GM12878 (cell line): ENCODE results near the gene VRK3. TPM values are rescaled to one million over a fixed set of nuclear protein-coding genes. Genes with fewer than 3 reads are reported as not detected.

Experiments used
- ATAC-seq: fragments of 200-7000 bp; cut with Tn5 transposase; 3 replicates; pipeline ENCODE4 v1.9.1; 2020; ENCODE audit warnings: mild to moderate bottlenecking, moderate library complexity
- BruUV-seq: library from RNA; stranded (reverse); fragments of 400-500 nt; replicated peaks from 2 replicates; lab custom pipeline; 2021; lab: Mats Ljungman, UMichigan
- CTCF ChIA-PET: fragments of 300-600 bp; sonication (Branson Sonifier 250); formaldehyde crosslinking; extraction: SDS; loops from one replicate; lab custom pipeline; 2021; ENCODE audit warnings: inconsistent platforms; lab: Yijun Ruan, JAX
- POLR2A ChIA-PET: fragments of 350-600 bp; formaldehyde crosslinking; extraction: SDS; loops from one replicate; lab custom pipeline; 2021; ENCODE audit warnings: inconsistent platforms; lab: Charles Lee
- RAD21 ChIA-PET: fragments of 300-600 bp; sonication (Branson Sonifier 250); formaldehyde crosslinking; loops from one replicate; lab custom pipeline; 2023; ENCODE audit warnings: antibody characterized with exemption; ENCODE audit not compliant: unreplicated experiment; lab: Charles Lee
- SMC1A ChIA-PET: fragments of 300-600 bp; sonication (Branson Sonifier 250); formaldehyde crosslinking; loops from one replicate; lab custom pipeline; 2023; ENCODE audit not compliant: unreplicated experiment, uncharacterized antibody; lab: Charles Lee
- DNase-seq: peaks from one replicate; pipeline ENCODE4 v3.0.0-alpha.2; 2011; ENCODE audit warnings: low read depth, low spot score
- FAIRE-seq: peaks from 3 replicates; lab custom pipeline; 2011; peaks lifted over from hg19 to GRCh38; lab: Jason Lieb, UNC
- H2AFZ ChIP-seq: 2 replicates; pipeline ENCODE4 v1.6.0; 2011; ENCODE audit warnings: low read depth, low read length, control low read depth; ENCODE audit not compliant: control insufficient read depth
- H3K27ac ChIP-seq: 2 replicates; pipeline ENCODE4 v1.5.1; 2011; ENCODE audit warnings: control low read depth; ENCODE audit not compliant: control insufficient read depth, insufficient read depth
- H3K27me3 ChIP-seq, 2 experiments: replicated peaks in 1 of 2; 2 replicates each; pipeline versions ENCODE4 v1.6.0 to v1.6.1; 2011; ENCODE audit warnings: low read length in 1 of 2; ENCODE audit not compliant: control insufficient read depth in 2 of 2, insufficient read depth in 2 of 2
- H3K36me3 ChIP-seq, 2 experiments: 2 replicates each; pipeline ENCODE4 v1.5.1; 2011; ENCODE audit warnings: low read length in 1 of 2; ENCODE audit not compliant: control insufficient read depth in 2 of 2, insufficient read depth in 2 of 2
- H3K4me1 ChIP-seq: 2 replicates; pipeline ENCODE4 v1.6.1; 2011; ENCODE audit warnings: mild to moderate bottlenecking, low read length, moderate library complexity, mixed read lengths; ENCODE audit not compliant: control insufficient read depth, insufficient read depth
- H3K4me2 ChIP-seq: 2 replicates; pipeline ENCODE4 v1.6.0; 2011; ENCODE audit warnings: control low read depth; ENCODE audit not compliant: control insufficient read depth, insufficient read depth
- H3K4me3 ChIP-seq: fragments of 200-600 bp; sonication (generic); 2 replicates; pipeline ENCODE4 v1.5.1; 2016
- H3K79me2 ChIP-seq: 2 replicates; pipeline ENCODE4 v1.6.0; 2011; ENCODE audit warnings: low read length; ENCODE audit not compliant: control insufficient read depth, insufficient read depth
- H3K9ac ChIP-seq: 2 replicates; pipeline ENCODE4 v1.8.0; 2011; ENCODE audit warnings: low read length, control low read depth, mixed read lengths; ENCODE audit not compliant: control insufficient read depth, insufficient read depth
- H3K9me3 ChIP-seq: replicated peaks from 3 replicates; pipeline ENCODE4 v1.5.1; 2011; ENCODE audit warnings: mild to moderate bottlenecking, low read length; ENCODE audit not compliant: control insufficient read depth, insufficient read depth
- H4K20me1 ChIP-seq: 2 replicates; pipeline ENCODE4 v1.6.0; 2011; ENCODE audit not compliant: control insufficient read depth, insufficient read depth
- ASH2L ChIP-seq: fragments of 300-600, 200-600 bp; sonication (generic); IDR thresholded peaks from 2 replicates; pipeline ENCODE4 v1.6.1; 2017; ENCODE audit warnings: low read depth, mild to moderate bottlenecking, borderline replicate concordance
- CREM ChIP-seq: IDR thresholded peaks from 2 replicates; pipeline ENCODE4 v1.6.1; 2014; ENCODE audit warnings: antibody characterized with exemption, low read depth
- CUX1 ChIP-seq: IDR thresholded peaks from 2 replicates; pipeline ENCODE4 v1.6.1; 2012; ENCODE audit warnings: improper control_type of control experiment, low read depth, low read length; ENCODE audit not compliant: insufficient replicate concordance
- E2F4 ChIP-seq: IDR thresholded peaks from 2 replicates; pipeline ENCODE4 v1.6.1; 2012; ENCODE audit warnings: low read depth, low read length, improper control_type of control experiment
- ETV6 ChIP-seq, 2 experiments: fragments of 450-650 bp in 1 of 2; IDR thresholded peaks in 1 of 2; conservative IDR thresholded peaks in 1 of 2; 2 replicates each; pipeline ENCODE4 v1.6.1; 2014; ENCODE audit warnings: antibody characterized with exemption in 1 of 2, borderline replicate concordance in 1 of 2, low read depth in 1 of 2, mild to moderate bottlenecking in 1 of 2, moderate library complexity in 1 of 2
- HCFC1 ChIP-seq: fragments of 150-350 bp; IDR thresholded peaks from 2 replicates; pipeline ENCODE4 v1.6.1; 2014; ENCODE audit warnings: low read length
- HDAC2 ChIP-seq: fragments of 200-600 bp; sonication (generic); IDR thresholded peaks from 2 replicates; pipeline ENCODE4 v1.6.1; 2017
- JUND ChIP-seq: IDR thresholded peaks from 2 replicates; pipeline ENCODE4 v1.6.1; 2012; ENCODE audit warnings: low read depth, mild to moderate bottlenecking, low read length, improper control_type of control experiment, moderate library complexity
- KAT2A ChIP-seq: conservative IDR thresholded peaks from 2 replicates; pipeline ENCODE4 v1.6.1; 2011; ENCODE audit warnings: low read depth, low read length; ENCODE audit not compliant: control insufficient read depth
- MEF2A ChIP-seq: IDR thresholded peaks from 2 replicates; pipeline ENCODE4 v1.6.1; 2011; ENCODE audit warnings: low read depth, mild to moderate bottlenecking, low read length, moderate library complexity; ENCODE audit not compliant: insufficient read depth
- PML ChIP-seq: IDR thresholded peaks from 2 replicates; pipeline ENCODE4 v1.6.1; 2012; ENCODE audit warnings: low read length, inconsistent platforms
- RBBP5 ChIP-seq: fragments of 200-600 bp; sonication (generic); conservative IDR thresholded peaks from 2 replicates; pipeline ENCODE4 v1.6.1; 2016
- RELA ChIP-seq: fragments of 450-650 bp; IDR thresholded peaks from 2 replicates; pipeline ENCODE4 v1.8.0; 2014; ENCODE audit warnings: borderline replicate concordance; ENCODE audit not compliant: partially characterized antibody
- STAT1 ChIP-seq: fragments of 450-650 bp; conservative IDR thresholded peaks from 2 replicates; pipeline ENCODE4 v1.6.1; 2014; ENCODE audit warnings: antibody characterized with exemption, mild to moderate bottlenecking
- STAT3 ChIP-seq: IDR thresholded peaks from 2 replicates; pipeline ENCODE4 v1.6.1; 2011; ENCODE audit warnings: low read depth, low read length, improper control_type of control experiment
- TCF3 ChIP-seq: IDR thresholded peaks from 2 replicates; pipeline ENCODE4 v1.6.1; 2012; ENCODE audit warnings: low read depth, mild to moderate bottlenecking, low read length, borderline replicate concordance; ENCODE audit not compliant: insufficient read depth
- ZNF217 ChIP-seq: fragments of 450-650 bp; IDR thresholded peaks from 2 replicates; pipeline ENCODE4 v1.6.1; 2017; ENCODE audit warnings: antibody characterized with exemption, mild to moderate bottlenecking
- WGBS: methylation state at CpG from one replicate; pipeline ENCODE4 v1.1.6; 2016; ENCODE audit warnings: low lambda C conversion rate; ENCODE audit not compliant: insufficient replicate concordance, insufficient coverage; ENCODE audit errors: missing lambda C conversion rate; 5-methylcytosine and 5-hydroxymethylcytosine counted together
- in situ Hi-C: fragments of 300-500 bp; cut with MboI; formaldehyde crosslinking; loops from 9 replicates; pipeline ENCODE4 v1.14.3; 2018; ENCODE audit warnings: mixed read lengths
- intact Hi-C: fragments of 100-400 bp; cut with micrococcal nuclease; formaldehyde crosslinking; loops from one replicate; pipeline ENCODE4 v1.14.2; 2022; ENCODE audit not compliant: unreplicated experiment
- polyA plus RNA-seq, 11 experiments: library from polyadenylated mRNA; depleted of rRNA in 4 of 11; unstranded in 6 of 11; stranded (reverse) in 5 of 11; fragments of >200 nt; fragmentation: Nextera tagmentation in 4 of 11; fragmentation: Illumina TruSeq in 1 of 11; extraction: Ambion mirVana in 4 of 11; extraction: Trizol in 1 of 11; gene quantifications; 1 replicate in 1 of 11; 2 replicates in 10 of 11; pipeline versions ENCODE4 v1.2.1 to v1.2.3, GENCODE V29; 2011 to 2016; ENCODE audit warnings: inconsistent platforms in 2 of 11, missing spikeins in 2 of 11, low read depth in 1 of 11
- total RNA-seq, 4 experiments: library from RNA; depleted of rRNA in 3 of 4; stranded (reverse); fragments of >200 nt in 3 of 4; fragmentation: Illumina TruSeq in 1 of 4; extraction: Trizol in 1 of 4; gene quantifications; 2 replicates each; pipeline versions ENCODE4 v1.2.1 to v1.2.3, GENCODE V29; 2013 to 2021
- TF ChIP-seq, protein P1 (sequence below), 3 experiments: IDR thresholded peaks in 2 of 3; conservative IDR thresholded peaks in 1 of 3; 2 replicates each; pipeline ENCODE4 v1.5.1; 2011; ENCODE audit warnings: low read depth in 3 of 3, low read length in 3 of 3, mild to moderate bottlenecking in 3 of 3, control low read depth in 2 of 3, moderate library complexity in 2 of 3, inconsistent platforms in 1 of 3, mixed read lengths in 1 of 3; ENCODE audit not compliant: control insufficient read depth in 2 of 3, insufficient read depth in 1 of 3; ENCODE audit errors: extremely low read depth in 1 of 3

VRK3 gene
- total and polyA plus RNA-seq, 10 of the 15 experiments (the other 5 are each of a cell fraction or from before 2014, with no cell fraction given) = 17.3 to 61.9 (median 35.5) TPM

DNA sequence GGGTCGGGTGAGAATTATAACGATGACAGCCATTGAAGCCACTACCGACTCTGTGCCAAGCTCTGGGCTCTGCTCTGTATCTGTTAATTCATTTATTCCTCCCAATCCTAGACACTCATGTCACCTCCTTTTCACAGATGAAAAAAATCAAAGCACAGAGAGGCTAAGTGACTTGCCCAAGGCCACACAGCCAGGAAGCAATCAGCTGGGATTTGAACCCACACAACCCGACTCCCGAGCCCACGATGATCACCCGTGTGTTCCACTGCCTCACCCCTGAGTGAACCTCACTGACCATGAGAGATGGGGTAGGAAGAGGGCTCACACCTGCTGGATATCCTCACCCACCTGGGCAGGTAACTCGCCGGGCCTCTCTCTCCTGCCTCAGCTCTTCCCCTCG, 40.8 kb upstream of the VRK3 start:
- in situ Hi-C loops = no loop called here
- Histone ChIP-seq H3K27ac (no peak overlapping the region), H3K79me2 (no peaks in the 10 kb centered on the region), H3K4me2 (no peak overlapping the region), H4K20me1 (no peaks in the 10 kb centered on the region)
- RAD21 ChIA-PET = no interaction called here
- CTCF ChIA-PET = no interaction called here
- WGBS = 38% methylated on average over 8 of the region's 10 CpGs
- ATAC-seq = no peak
- TF ChIP-seq HDAC2 (no peak), CREM (no peak), PML (no peak), MEF2A (no peak), RBBP5 (no peak), STAT1 (no peak), ETV6 (conservative IDR thresholded peaks at IDR 0.05 in 1 of 2, IDR thresholded peaks at IDR 0.05 in 1 of 2; ENCODE audit: borderline replicate concordance in 1 of 2, low read depth in 1 of 2) (no peak), ZNF217 (no peak), E2F4 (no peak), CUX1 (no peak), KAT2A (no peak), HCFC1 (no peak), ASH2L (no peak), JUND (no peak), RELA (no peak), TCF3 (no peak), STAT3 (no peak)
- TF ChIP-seq, protein P1, sequence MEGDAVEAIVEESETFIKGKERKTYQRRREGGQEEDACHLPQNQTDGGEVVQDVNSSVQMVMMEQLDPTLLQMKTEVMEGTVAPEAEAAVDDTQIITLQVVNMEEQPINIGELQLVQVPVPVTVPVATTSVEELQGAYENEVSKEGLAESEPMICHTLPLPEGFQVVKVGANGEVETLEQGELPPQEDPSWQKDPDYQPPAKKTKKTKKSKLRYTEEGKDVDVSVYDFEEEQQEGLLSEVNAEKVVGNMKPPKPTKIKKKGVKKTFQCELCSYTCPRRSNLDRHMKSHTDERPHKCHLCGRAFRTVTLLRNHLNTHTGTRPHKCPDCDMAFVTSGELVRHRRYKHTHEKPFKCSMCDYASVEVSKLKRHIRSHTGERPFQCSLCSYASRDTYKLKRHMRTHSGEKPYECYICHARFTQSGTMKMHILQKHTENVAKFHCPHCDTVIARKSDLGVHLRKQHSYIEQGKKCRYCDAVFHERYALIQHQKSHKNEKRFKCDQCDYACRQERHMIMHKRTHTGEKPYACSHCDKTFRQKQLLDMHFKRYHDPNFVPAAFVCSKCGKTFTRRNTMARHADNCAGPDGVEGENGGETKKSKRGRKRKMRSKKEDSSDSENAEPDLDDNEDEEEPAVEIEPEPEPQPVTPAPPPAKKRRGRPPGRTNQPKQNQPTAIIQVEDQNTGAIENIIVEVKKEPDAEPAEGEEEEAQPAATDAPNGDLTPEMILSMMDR (IDR thresholded peaks at IDR 0.05 in 2 of 3, conservative IDR thresholded peaks at IDR 0.05 in 1 of 3; ENCODE audit: control insufficient read depth in 2 of 3, extremely low read depth in 1 of 3, insufficient read depth in 1 of 3, low read depth in 3 of 3, low read length in 3 of 3) = no peak
- TF ChIP-seq, all 136 proteins: peak for 0
- Histone ChIP-seq H3K9me3 (no peaks in the 10 kb centered on the region; the same call in 2 of the 3 replicates), H2AFZ (no peak overlapping the region), H3K4me1 (no peaks in the 10 kb centered on the region), H3K4me3 (no peak overlapping the region), H3K9ac (no peak overlapping the region), H3K27me3 (no peaks in the 10 kb centered on the region), H3K36me3 (no peaks in the 10 kb centered on the region)
- SMC1A ChIA-PET = no interaction called here
- DNase-seq = no peak
- BruUV-seq = no TSS peak
- intact Hi-C loops = no loop called here
- FAIRE-seq = no peak
- POLR2A ChIA-PET = no interaction called here
